Activated T-cell treated with anti-CD3 and anti-CD28 coated beads, Interleukin-2, amount 50 U/mL, for 4 hours (primary cell): ENCODE results near the gene AGAP2. TPM values are rescaled to one million over a fixed set of nuclear protein-coding genes. Genes with fewer than 3 reads are reported as not detected.

Source experiments
- total RNA-seq, 3 donors: library from RNA; stranded (reverse); gene quantifications; one replicate each; pipeline ENCODE4 v1.2.1, GENCODE V29; 2021

AGAP2 gene
- total RNA-seq, 3 donors from 2014 or later: 24.4 to 28.1 (median 25.8) TPM

Other genes starting within 250 kb of the AGAP2 start
- gene DDIT3, start 218.2 kb downstream of the AGAP2 start, total RNA-seq: 10 to 100 TPM in 2 of 3 donors, 1 to 10 TPM in 1; 9.2 to 12.2 (median 10.8) TPM
- 10 to 100 TPM; 56.3 to 59.4 (median 57.5) TPM for gene MBD6, start 215.9 kb downstream of the AGAP2 start, total RNA-seq
- gene DCTN2, start 191.6 kb downstream of the AGAP2 start, total RNA-seq: 10 to 100 TPM; 72.3 to 84.3 (median 74.6) TPM
- under 1 TPM; 0.56 to 0.98 (median 0.68) TPM for gene KIF5A, start 188.7 kb downstream of the AGAP2 start, total RNA-seq
- gene PIP4K2C, start 147.6 kb downstream of the AGAP2 start, total RNA-seq: 10 to 100 TPM; 28.6 to 32.0 (median 29.1) TPM
- 10 to 100 TPM; 15.9 to 18.6 (median 17.0) TPM for gene DTX3, start 133.9 kb downstream of the AGAP2 start, total RNA-seq
- 1 to 10 TPM in 1 of 3 donors, under 1 TPM in 2; 0.56 to 1.6 (median 0.65) TPM for gene ARHGEF25, start 127.3 kb downstream of the AGAP2 start, total RNA-seq
- gene B4GALNT1, start 105.5 kb downstream of the AGAP2 start, total RNA-seq: 1 to 10 TPM; 3.2 to 4.6 (median 3.6) TPM
- gene OS9, start 44.6 kb downstream of the AGAP2 start, total RNA-seq: 100 to 1,000 TPM in 2 of 3 donors, 10 to 100 TPM in 1; 86.4 to 108 (median 101) TPM
- 10 to 100 TPM; 11.5 to 14.9 (median 14.0) TPM for gene TSPAN31, start 6.3 kb upstream of the AGAP2 start, total RNA-seq
- gene CDK4, start 13.6 kb upstream of the AGAP2 start, total RNA-seq: 100 to 1,000 TPM; 347 to 382 (median 378) TPM
- gene MARCHF9, start 16.4 kb upstream of the AGAP2 start, total RNA-seq: 10 to 100 TPM; 15.7 to 17.6 (median 17.3) TPM
- 10 to 100 TPM; 18.4 to 19.6 (median 19.5) TPM for gene CYP27B1, start 28.3 kb upstream of the AGAP2 start, total RNA-seq
- 100 to 1,000 TPM in 2 of 3 donors, 10 to 100 TPM in 1; 98.5 to 105 (median 104) TPM for gene METTL1, start 33.4 kb upstream of the AGAP2 start, total RNA-seq
- 1 to 10 TPM; 1.6 to 4.9 (median 2.0) TPM for gene EEF1AKMT3, start 33.9 kb upstream of the AGAP2 start, total RNA-seq
- gene TSFM, start 44.0 kb upstream of the AGAP2 start, total RNA-seq: 10 to 100 TPM; 65.0 to 78.5 (median 74.5) TPM
- gene AVIL, start 80.0 kb upstream of the AGAP2 start, total RNA-seq: under 1 TPM; 0.16 to 0.86 (median 0.24) TPM
- gene CTDSP2, start 108.0 kb upstream of the AGAP2 start, total RNA-seq: 10 to 100 TPM; 30.9 to 41.7 (median 35.3) TPM
- gene ATP23, start 202.8 kb upstream of the AGAP2 start, total RNA-seq: 1 to 10 TPM; 3.3 to 7.0 (median 5.9) TPM